HepG2 (cell line): ENCODE measurements around the gene SNX9. TPM values are rescaled to one million over a fixed set of nuclear protein-coding genes. Genes with fewer than 3 reads are reported as not detected.

Experiments used
- ATF7 ChIP-seq, 2 experiments: fragments of 450-650 bp in 1 of 2; sonication (generic) in 1 of 2; formaldehyde crosslinking in 1 of 2; IDR thresholded peaks; 2 replicates each; pipeline versions ENCODE4 v1.4.0 to v1.6.1; 2016 to 2020; ENCODE audit warnings: antibody characterized with exemption in 1 of 2, mild to moderate bottlenecking in 1 of 2, missing genetic modification reagents in 1 of 2
- CEBPG ChIP-seq: IDR thresholded peaks from 2 replicates; pipeline ENCODE4 v1.6.1; 2016
- CSRNP1 ChIP-seq: sonication (generic); formaldehyde crosslinking; IDR thresholded peaks from 2 replicates; pipeline ENCODE4 v1.8.1; 2023; ENCODE audit warnings: mild to moderate bottlenecking, missing genetic modification reagents
- ETS1 ChIP-seq: sonication (generic); formaldehyde crosslinking; IDR thresholded peaks from 2 replicates; pipeline ENCODE4 v1.4.0; 2020; ENCODE audit warnings: missing genetic modification reagents
- FOXA3 ChIP-seq: IDR thresholded peaks from 2 replicates; pipeline ENCODE4 v1.6.1; 2016; ENCODE audit warnings: missing genetic modification reagents, missing compliant biosample characterization
- GPBP1L1 ChIP-seq: sonication (generic); formaldehyde crosslinking; IDR thresholded peaks from 2 replicates; pipeline ENCODE4 v1.5.0; 2020; ENCODE audit warnings: mild to moderate bottlenecking, missing genetic modification reagents
- HNF1B ChIP-seq: sonication (generic); formaldehyde crosslinking; IDR thresholded peaks from 2 replicates; pipeline ENCODE4 v1.5.1; 2020; ENCODE audit warnings: mild to moderate bottlenecking, moderate library complexity, missing genetic modification reagents
- HOXA7 ChIP-seq: sonication (generic); formaldehyde crosslinking; IDR thresholded peaks from 2 replicates; pipeline ENCODE4 v1.8.1; 2022; ENCODE audit warnings: mild to moderate bottlenecking, missing genetic modification reagents, moderate library complexity
- HOXA9 ChIP-seq: sonication (generic); formaldehyde crosslinking; IDR thresholded peaks from 2 replicates; pipeline ENCODE4 v1.8.1; 2022; ENCODE audit warnings: missing genetic modification reagents, mild to moderate bottlenecking, moderate library complexity, borderline replicate concordance
- KAT7 ChIP-seq: IDR thresholded peaks from 2 replicates; pipeline ENCODE4 v1.6.1; 2018; ENCODE audit warnings: borderline replicate concordance, missing compliant biosample characterization
- MATR3 ChIP-seq: sonication (generic); formaldehyde crosslinking; IDR thresholded peaks from 2 replicates; pipeline ENCODE4 v1.4.0; 2020; ENCODE audit warnings: missing genetic modification reagents
- MEIS2 ChIP-seq: sonication (generic); formaldehyde crosslinking; IDR thresholded peaks from 2 replicates; pipeline ENCODE4 v1.9.0; 2021; ENCODE audit warnings: mild to moderate bottlenecking, missing genetic modification reagents
- MYPOP ChIP-seq: sonication (generic); formaldehyde crosslinking; IDR thresholded peaks from 2 replicates; pipeline ENCODE4 v1.8.1; 2023; ENCODE audit warnings: mild to moderate bottlenecking, moderate library complexity, missing genetic modification reagents
- NR2F1 ChIP-seq, 2 experiments: fragments of 450-650 bp in 1 of 2; formaldehyde crosslinking in 1 of 2; IDR thresholded peaks; 2 replicates each; pipeline versions ENCODE4 v1.5.0 to v1.6.1; 2016 to 2020; ENCODE audit warnings: mild to moderate bottlenecking in 1 of 2, missing compliant biosample characterization in 1 of 2, missing genetic modification reagents in 1 of 2, moderate library complexity in 1 of 2
- PAX8 ChIP-seq: sonication (generic); formaldehyde crosslinking; IDR thresholded peaks from 2 replicates; pipeline ENCODE4 v1.8.0; 2022; ENCODE audit warnings: mild to moderate bottlenecking, missing genetic modification reagents, borderline replicate concordance
- RFX5 ChIP-seq: IDR thresholded peaks from 2 replicates; pipeline ENCODE4 v1.6.1; 2011; ENCODE audit warnings: low read depth, low read length, improper control_type of control experiment
- SP2 ChIP-seq: sonication (generic); formaldehyde crosslinking; IDR thresholded peaks from 2 replicates; pipeline ENCODE4 v1.5.1; 2020; ENCODE audit warnings: mild to moderate bottlenecking, missing genetic modification reagents
- SSRP1 ChIP-seq: IDR thresholded peaks from 2 replicates; pipeline ENCODE4 v1.6.1; 2016; ENCODE audit warnings: control low read depth
- ZBTB20 ChIP-seq: sonication (generic); formaldehyde crosslinking; IDR thresholded peaks from 2 replicates; pipeline ENCODE4 v1.8.1; 2023; ENCODE audit warnings: missing genetic modification reagents, low read depth, mild to moderate bottlenecking, borderline replicate concordance
- ZMYM4 ChIP-seq: sonication (generic); formaldehyde crosslinking; IDR thresholded peaks from 2 replicates; pipeline ENCODE4 v1.8.1; 2023; ENCODE audit warnings: mild to moderate bottlenecking, missing genetic modification reagents
- ZNF296 ChIP-seq: sonication (generic); formaldehyde crosslinking; conservative IDR thresholded peaks from 2 replicates; pipeline ENCODE4 v1.5.0; 2020; ENCODE audit warnings: mild to moderate bottlenecking, missing genetic modification reagents
- ZNF367 ChIP-seq: sonication (generic); formaldehyde crosslinking; IDR thresholded peaks from 2 replicates; pipeline ENCODE4 v1.4.0; 2020; ENCODE audit warnings: missing genetic modification reagents, borderline replicate concordance
- ZNF550 ChIP-seq: sonication (generic); formaldehyde crosslinking; IDR thresholded peaks from 2 replicates; pipeline ENCODE4 v1.4.0; 2020; ENCODE audit warnings: mild to moderate bottlenecking, missing genetic modification reagents, borderline replicate concordance
- ZNF839 ChIP-seq: sonication (generic); formaldehyde crosslinking; IDR thresholded peaks from 2 replicates; pipeline ENCODE4 v1.4.0; 2020; ENCODE audit warnings: missing genetic modification reagents, mild to moderate bottlenecking, borderline replicate concordance
- polyA plus RNA-seq, 8 experiments: library from polyadenylated mRNA; depleted of rRNA in 3 of 8; stranded (reverse) in 7 of 8; unstranded in 1 of 8; fragments of >200 nt; fragmentation: Illumina TruSeq in 4 of 8; extraction: Trizol in 4 of 8; gene quantifications; 2 replicates each; pipeline versions ENCODE4 v1.2.1 to v1.2.3, GENCODE V29; 2011 to 2016; ENCODE audit warnings: low read depth in 4 of 8, missing spikeins in 1 of 8, mixed read lengths in 1 of 8; ENCODE audit not compliant: insufficient read depth in 1 of 8
- total RNA-seq, 5 experiments: library from RNA; depleted of rRNA; stranded (reverse); fragments of >200 nt; fragmentation: Illumina TruSeq; extraction: Trizol; gene quantifications; 2 replicates each; pipeline ENCODE4 v1.2.3, GENCODE V29; 2016; ENCODE audit warnings: low read depth in 1 of 5

SNX9 gene
- total and polyA plus RNA-seq, 2 of the 13 experiments (the other 11 are each of a cell fraction or from before 2014, with no cell fraction given): 21.9 to 36.0 TPM

GRCh38 chr6:157822245-157823000 lies 623 bp upstream of the SNX9 start (continued):
- TF ChIP-seq HOXA7 (CRISPR knock-in tag) (no peak), NR2F1 (CRISPR knock-in tag; IDR thresholded peaks at IDR 0.05) (no peak), CSRNP1 (CRISPR knock-in tag) (no peak), FOXA3 (CRISPR knock-in tag) (no peak), ZNF296 (CRISPR knock-in tag) (no peak), HNF1B (CRISPR knock-in tag) (peak; percentile 45; the same call in 1 of the 2 replicates), MEIS2 (CRISPR knock-in tag) (no peak), SP2 (CRISPR knock-in tag) (no peak), HOXA9 (CRISPR knock-in tag) (no peak; the same call in 1 of the 2 replicates), RFX5 (no peak), KAT7 (CRISPR knock-in tag) (no peak), ZNF550 (CRISPR knock-in tag) (no peak), ZBTB20 (CRISPR knock-in tag) (no peak), ETS1 (CRISPR knock-in tag) (no peak), ZNF367 (no peak), SSRP1 (CRISPR knock-in tag) (no peak), PAX8 (CRISPR knock-in tag) (no peak), ATF7 (IDR thresholded peaks at IDR 0.05) (no peak), ATF7 (CRISPR knock-in tag; IDR thresholded peaks at IDR 0.05) (no peak), ZMYM4 (no peak), GPBP1L1 (no peak), MYPOP (CRISPR knock-in tag) (no peak), CEBPG (CRISPR knock-in tag) (no peak), ZNF839 (CRISPR knock-in tag) (no peak), MATR3 (CRISPR knock-in tag) (no peak)
